K562 (cell line): ENCODE data around the gene MAPRE2. TPM values are rescaled to one million over a fixed set of nuclear protein-coding genes. Genes with fewer than 3 reads are reported as not detected.

ENCODE experiments used
- ATAC-seq: fragments of 200-7000 bp; cut with Tn5 transposase; 3 replicates; pipeline ENCODE4 v1.9.1; 2020; ENCODE audit warnings: moderate library complexity
- BruUV-seq: library from RNA; stranded (reverse); fragments of 400-500 nt; replicated peaks from 2 replicates; lab custom pipeline; 2021; lab: Mats Ljungman, UMichigan
- CTCF ChIA-PET: fragments of 300-600 bp; formaldehyde crosslinking; extraction: SDS; loops from one replicate; lab custom pipeline; 2021; ENCODE audit warnings: low intra/inter-chr PET ratio; lab: Yijun Ruan, JAX
- POLR2A ChIA-PET: fragments of 300-600, 350-650 bp; sonication (Branson Sonifier 250); formaldehyde crosslinking; extraction: SDS; loops from one replicate; lab custom pipeline; 2021; ENCODE audit warnings: antibody characterized with exemption, inconsistent platforms; lab: Yijun Ruan, JAX
- DNase-seq, 4 experiments: peaks; one replicate each; pipeline versions ENCODE4 v3.0.0 to v3.0.0-alpha.2; 2011 to 2018; ENCODE audit warnings: low spot score in 3 of 4, mixed read lengths in 3 of 4; ENCODE audit errors: extremely low read depth in 1 of 4
- FAIRE-seq: peaks from 2 replicates; lab custom pipeline; 2011; peaks lifted over from hg19 to GRCh38; lab: Jason Lieb, UNC
- H2AFZ ChIP-seq: 2 replicates; pipeline ENCODE4 v1.6.0; 2011; ENCODE audit warnings: low read depth, low read length, control low read depth, inconsistent platforms
- H3K27ac ChIP-seq: fragments of 200-600 bp; 3 replicates; pipeline ENCODE4 v1.8.0; 2011; ENCODE audit warnings: low read depth, mild to moderate bottlenecking, control low read depth, inconsistent platforms, low read length, moderate library complexity, mixed read lengths; ENCODE audit errors: extremely low read depth
- H3K27me3 ChIP-seq, 2 experiments: fragments of 300-600 bp in 1 of 2; 2 replicates in 1 of 2; 3 replicates in 1 of 2; pipeline versions ENCODE4 v1.6.0 to v1.8.0; 2011; ENCODE audit warnings: inconsistent platforms in 2 of 2, low read length in 2 of 2, mild to moderate bottlenecking in 1 of 2, mixed read lengths in 1 of 2, moderate library complexity in 1 of 2; ENCODE audit not compliant: control insufficient read depth in 2 of 2, insufficient read depth in 2 of 2
- H3K36me3 ChIP-seq: fragments of 300-600 bp; 3 replicates; pipeline ENCODE4 v1.8.0; 2011; ENCODE audit warnings: mild to moderate bottlenecking, low read length, inconsistent platforms; ENCODE audit not compliant: control insufficient read depth, insufficient read depth
- H3K4me1 ChIP-seq, 2 experiments: fragments of 200-600 bp in 1 of 2; replicated peaks in 1 of 2; 2 replicates in 1 of 2; 3 replicates in 1 of 2; pipeline versions ENCODE4 v1.5.1 to v1.8.0; 2011; ENCODE audit warnings: inconsistent platforms in 2 of 2, low read length in 2 of 2, mild to moderate bottlenecking in 1 of 2, mixed read lengths in 1 of 2, moderate library complexity in 1 of 2; ENCODE audit not compliant: control insufficient read depth in 2 of 2, insufficient read depth in 2 of 2
- H3K4me2 ChIP-seq: 2 replicates; pipeline ENCODE4 v1.6.1; 2011; ENCODE audit warnings: low read length, control low read depth, inconsistent platforms, mixed read lengths; ENCODE audit not compliant: insufficient read depth
- H3K4me3 ChIP-seq: fragments of 200-600 bp; sonication (generic), shearing (Covaris generic); 2 replicates; pipeline ENCODE4 v1.5.1; 2016; ENCODE audit warnings: control low read depth, inconsistent platforms
- H3K79me2 ChIP-seq: fragments of 200-600 bp; 3 replicates; pipeline ENCODE4 v1.8.0; 2011; ENCODE audit warnings: low read length, inconsistent platforms; ENCODE audit not compliant: control insufficient read depth, insufficient read depth
- H3K9ac ChIP-seq, 2 experiments: 2 replicates each; pipeline versions ENCODE4 v1.6.0 to v1.6.1; 2011; ENCODE audit warnings: low read depth in 2 of 2, low read length in 2 of 2, control low read depth in 1 of 2, inconsistent platforms in 1 of 2, mild to moderate bottlenecking in 1 of 2, mixed read lengths in 1 of 2; ENCODE audit not compliant: insufficient read depth in 1 of 2
- H3K9me1 ChIP-seq: one replicate; pipeline ENCODE4 v1.6.0; 2011; ENCODE audit warnings: inconsistent platforms, mild to moderate bottlenecking, low read length, moderate library complexity; ENCODE audit not compliant: control insufficient read depth, insufficient read depth
- H3K9me3 ChIP-seq: replicated peaks from 2 replicates; pipeline ENCODE4 v1.5.1; 2011; ENCODE audit warnings: low read depth, low read length, inconsistent platforms; ENCODE audit not compliant: control insufficient read depth, insufficient read depth
- H4K20me1 ChIP-seq: replicated peaks from 2 replicates; pipeline ENCODE4 v1.6.1; 2011; ENCODE audit warnings: low read length, inconsistent platforms, mixed read lengths; ENCODE audit not compliant: control insufficient read depth, insufficient read depth
- BRF1 ChIP-seq: IDR thresholded peaks from 3 replicates; pipeline ENCODE4 v1.6.1; 2011; ENCODE audit warnings: borderline replicate concordance, mild to moderate bottlenecking; ENCODE audit not compliant: insufficient read length; ENCODE audit errors: extremely low read depth
- EP300 ChIP-seq: IDR thresholded peaks from 2 replicates; pipeline ENCODE4 v1.6.1; 2012; ENCODE audit warnings: low read length, improper control_type of control experiment
- FOSL1 ChIP-seq: fragments of 200-800 bp; sonication (Bioruptor generic); conservative IDR thresholded peaks from 2 replicates; pipeline ENCODE4 v1.6.1; 2016; ENCODE audit warnings: missing genetic modification characterization, missing compliant biosample characterization
- GTF2E2 ChIP-seq: fragments of 200-800 bp; sonication (Bioruptor generic); IDR thresholded peaks from 2 replicates; pipeline ENCODE4 v1.6.1; 2016; ENCODE audit warnings: missing genetic modification characterization, missing compliant biosample characterization
- HDGF ChIP-seq: fragments of 450-650 bp; IDR thresholded peaks from 2 replicates; pipeline ENCODE4 v1.6.1; 2016
- MAFF ChIP-seq: IDR thresholded peaks from 2 replicates; pipeline ENCODE4 v1.6.1; 2012; ENCODE audit warnings: low read length, improper control_type of control experiment
- MTA3 ChIP-seq: fragments of 450-650 bp; formaldehyde crosslinking; IDR thresholded peaks from 2 replicates; pipeline ENCODE4 v1.6.1; 2017; ENCODE audit warnings: mild to moderate bottlenecking, borderline replicate concordance
- PHB ChIP-seq: fragments of 250-450 bp; sonication (Bioruptor Pico); IDR thresholded peaks from 2 replicates; pipeline ENCODE4 v1.5.0; 2021
- POLR2G ChIP-seq: fragments of 200-400 bp; formaldehyde crosslinking; IDR thresholded peaks from 2 replicates; pipeline ENCODE4 v1.6.1; 2017; ENCODE audit warnings: low read depth, mild to moderate bottlenecking, antibody characterized with exemption, low read length, moderate library complexity
- SRSF9 ChIP-seq: fragments of 200-400 bp; formaldehyde crosslinking; IDR thresholded peaks from 2 replicates; pipeline ENCODE4 v1.6.1; 2017; ENCODE audit warnings: low read depth, low read length, borderline replicate concordance
- TGIF2 ChIP-seq: sonication (generic); formaldehyde crosslinking; IDR thresholded peaks from 2 replicates; pipeline ENCODE4 v1.8.1; 2022; ENCODE audit warnings: mild to moderate bottlenecking, missing genetic modification reagents, moderate library complexity
- ZBTB8A ChIP-seq: fragments of 450-650 bp; IDR thresholded peaks from 2 replicates; pipeline ENCODE4 v1.6.1; 2018; ENCODE audit warnings: mild to moderate bottlenecking, moderate library complexity; ENCODE audit not compliant: partially characterized antibody
- ZKSCAN1 ChIP-seq: fragments of 150-350 bp; IDR thresholded peaks from 2 replicates; pipeline ENCODE4 v1.6.1; 2016; ENCODE audit warnings: low read depth, low read length
- WGBS: fragments of 100-300 bp; shearing (Covaris generic); methylation state at CpG from one replicate; pipeline ENCODE4 v1.1.6; 2016; ENCODE audit warnings: low coverage, mixed read lengths; ENCODE audit not compliant: insufficient coverage; ENCODE audit errors: missing lambda C conversion rate; 5-methylcytosine and 5-hydroxymethylcytosine counted together
- in situ Hi-C: fragments of 300-500 bp; cut with MboI; formaldehyde crosslinking; loops from 4 replicates; pipeline ENCODE4 v1.15.0; 2018; ENCODE audit warnings: inconsistent platforms, mixed read lengths
- intact Hi-C: fragments of 100-400 bp; cut with micrococcal nuclease; formaldehyde crosslinking; loops from 2 replicates; pipeline ENCODE4 v1.14.2; 2022
- polyA plus RNA-seq, 8 experiments: library from polyadenylated mRNA; depleted of rRNA in 4 of 8; stranded (reverse) in 5 of 8; unstranded in 3 of 8; fragments of >200 nt; fragmentation: Nextera tagmentation in 2 of 8; fragmentation: Illumina TruSeq in 1 of 8; extraction: Ambion mirVana in 2 of 8; extraction: Trizol in 1 of 8; gene quantifications; 2 replicates each; pipeline versions ENCODE4 v1.2.1 to v1.2.3, GENCODE V29; 2011 to 2014; ENCODE audit warnings: inconsistent platforms in 1 of 8, missing spikeins in 1 of 8
- total RNA-seq, 7 experiments: library from RNA; depleted of rRNA in 6 of 7; stranded (reverse); fragments of >200 nt in 6 of 7; fragmentation: Illumina TruSeq in 2 of 7; extraction: Trizol in 2 of 7; gene quantifications; 2 replicates each; pipeline versions ENCODE4 v1.2.1 to v1.2.3, GENCODE V29; 2011 to 2021; ENCODE audit warnings: low replicate concordance in 1 of 7

Gene MAPRE2
- total and polyA plus RNA-seq, 9 of the 15 experiments (the other 6 are each of a cell fraction or from before 2014, with no cell fraction given) = 32.3 to 70.7 (median 40.7) TPM

DNA sequence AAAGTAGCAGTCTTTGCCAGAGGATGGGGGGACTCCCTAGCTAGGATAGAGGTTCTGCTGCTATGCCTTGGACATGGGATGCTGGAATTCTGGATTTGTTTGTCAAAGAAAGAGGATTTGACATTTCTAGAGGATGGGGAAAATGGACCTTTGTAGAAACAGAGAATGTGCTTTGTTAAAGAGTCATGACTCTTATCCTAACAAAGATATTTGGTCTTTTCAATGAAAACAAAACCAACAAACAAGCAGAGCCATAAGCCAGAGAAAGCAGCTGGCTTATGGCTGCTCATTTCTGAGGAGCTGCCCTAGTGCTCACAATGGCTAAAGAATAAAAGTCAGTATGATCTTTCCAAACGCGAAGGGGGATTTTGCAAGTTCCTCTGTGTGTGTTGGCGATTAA is 40.8 kb upstream of the MAPRE2 start:
- CTCF ChIA-PET = no interaction called here
- POLR2A ChIA-PET = interaction anchor here (0.7 to 1.1 kb wide), 2 partner anchors 13 to 191 kb away, joined by 3 to 5 read pairs; no protein-coding TSS in a partner anchor
- Histone ChIP-seq H3K27me3 (peaks cover 4 to 9% of the 10 kb centered on the region in 2 experiments; a peak in 2 of 5 replicates), H3K9ac (no peak overlapping the region), H3K79me2 (no peaks in the 10 kb centered on the region), H3K9me3 (no peaks in the 10 kb centered on the region), H3K9me1 (no peaks in the 10 kb centered on the region), H2AFZ (no peak overlapping the region), H3K27ac (no peak overlapping the region), H3K4me3 (no peak overlapping the region), H3K4me1 (no peaks in the 10 kb centered on the region), H3K36me3 (no peaks in the 10 kb centered on the region), H3K4me2 (no peak overlapping the region), H4K20me1 (no peaks in the 10 kb centered on the region)
- FAIRE-seq (no peak), DNase-seq (no peak), ATAC-seq (no peak)
- no TSS peak for BruUV-seq
- 6% methylated on average over 3 of the region's 3 CpGs for WGBS
- intact Hi-C loops (loop anchor here (10.0 kb wide), 1 partner anchor 294 kb away; the partner anchor contains the start of gene ZSCAN30), in situ Hi-C loops (loop anchor here (10.0 kb wide), 1 partner anchor 144 kb away; no protein-coding TSS in a partner anchor)
- TF ChIP-seq POLR2G = no peak
- TF ChIP-seq SRSF9 = no peak
- no peak for TF ChIP-seq GTF2E2 (tag)
- no peak for TF ChIP-seq HDGF
- no peak for TF ChIP-seq EP300
- no peak for TF ChIP-seq MAFF
- no peak for TF ChIP-seq BRF1
- TF ChIP-seq FOSL1 = no peak
- TF ChIP-seq ZBTB8A = no peak
- TF ChIP-seq TGIF2 (CRISPR knock-in tag) = no peak
- TF ChIP-seq MTA3 = no peak
- no peak for TF ChIP-seq ZKSCAN1
- TF ChIP-seq PHB (CRISPR knock-in tag) = no peak
